PC-9 (cell line): ENCODE results near the gene COG5.

ENCODE experiments used
- CTCF ChIP-seq: fragments of 200-600 bp; sonication (generic); conservative IDR thresholded peaks from 2 replicates; pipeline ENCODE4 v1.6.1; 2017; ENCODE audit warnings: mixed run types, antibody characterized with exemption, mild to moderate bottlenecking, moderate library complexity
- EZH2 ChIP-seq: fragments of 200-600 bp; sonication (generic); IDR thresholded peaks from 2 replicates; pipeline ENCODE4 v1.8.0; 2017; ENCODE audit warnings: antibody characterized with exemption, low read depth

- no peak for TF ChIP-seq CTCF
- TF ChIP-seq EZH2: no peak
Measured at GRCh38 chr7:107467972-107468371, 95.7 kb downstream of the COG5 start.
